BJ (cell line): Measurements from ENCODE around the gene FAM131B. TPM values are rescaled to one million over a fixed set of nuclear protein-coding genes. Genes with fewer than 3 reads are reported as not detected.

Experiments used
- CTCF ChIA-PET: fragments of 350-600 bp; formaldehyde crosslinking; extraction: SDS; loops from one replicate; lab custom pipeline; 2021; ENCODE audit warnings: antibody characterized with exemption, inconsistent platforms; lab: Yijun Ruan, JAX
- POLR2A ChIA-PET: fragments of 300-600 bp; sonication (Branson Sonifier 250); formaldehyde crosslinking; extraction: SDS; loops from one replicate; lab custom pipeline; 2021; ENCODE audit warnings: antibody characterized with exemption; lab: Charles Lee
- DNase-seq: peaks from one replicate; pipeline ENCODE4 v3.0.0-alpha.2; 2011; ENCODE audit warnings: low read depth
- H3K27me3 ChIP-seq: 2 replicates; pipeline ENCODE4 v1.6.0; 2011; ENCODE audit warnings: low read length; ENCODE audit not compliant: control insufficient read depth, insufficient read depth
- H3K36me3 ChIP-seq: 2 replicates; pipeline ENCODE4 v1.5.1; 2011; ENCODE audit warnings: low read length; ENCODE audit not compliant: control insufficient read depth, insufficient read depth
- H3K4me3 ChIP-seq: 2 replicates; pipeline ENCODE4 v1.5.1; 2011; ENCODE audit warnings: low read depth, mild to moderate bottlenecking, control low read depth, low read length
- polyA plus RNA-seq: library from polyadenylated mRNA; depleted of rRNA; stranded (reverse); fragments of >200 nt; gene quantifications from 2 replicates; pipeline ENCODE4 v1.2.3, GENCODE V29; 2011
- TF ChIP-seq, protein P1 (sequence below): IDR thresholded peaks from 2 replicates; pipeline ENCODE4 v1.5.1; 2011; ENCODE audit warnings: low read depth, mild to moderate bottlenecking, control low read depth, inconsistent platforms, low read length, moderate library complexity; ENCODE audit not compliant: insufficient read depth

The FAM131B gene
- polyA plus RNA-seq, 1 experiment = 2.9 TPM

DNA sequence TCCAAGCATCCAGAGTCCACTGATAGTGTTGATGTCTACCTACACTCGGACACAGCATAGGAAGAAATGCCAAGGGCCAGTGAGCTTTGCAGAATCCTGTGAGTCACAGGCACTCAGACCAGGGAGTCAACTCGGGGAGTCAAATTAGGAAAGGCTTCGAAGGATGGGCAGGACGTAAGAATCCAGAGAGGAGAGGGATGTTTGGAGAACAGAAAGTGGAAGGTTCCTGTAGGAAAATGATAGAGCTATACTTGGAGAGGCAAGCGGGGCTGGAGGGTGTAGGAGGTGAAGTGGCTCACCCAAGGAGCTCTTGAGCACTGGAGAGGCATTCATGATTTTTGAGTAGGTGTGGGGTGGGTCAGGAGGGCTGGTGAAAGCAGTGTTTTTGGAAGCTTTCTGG lies 21.6 kb upstream of the FAM131B start:
- TF ChIP-seq, protein P1, sequence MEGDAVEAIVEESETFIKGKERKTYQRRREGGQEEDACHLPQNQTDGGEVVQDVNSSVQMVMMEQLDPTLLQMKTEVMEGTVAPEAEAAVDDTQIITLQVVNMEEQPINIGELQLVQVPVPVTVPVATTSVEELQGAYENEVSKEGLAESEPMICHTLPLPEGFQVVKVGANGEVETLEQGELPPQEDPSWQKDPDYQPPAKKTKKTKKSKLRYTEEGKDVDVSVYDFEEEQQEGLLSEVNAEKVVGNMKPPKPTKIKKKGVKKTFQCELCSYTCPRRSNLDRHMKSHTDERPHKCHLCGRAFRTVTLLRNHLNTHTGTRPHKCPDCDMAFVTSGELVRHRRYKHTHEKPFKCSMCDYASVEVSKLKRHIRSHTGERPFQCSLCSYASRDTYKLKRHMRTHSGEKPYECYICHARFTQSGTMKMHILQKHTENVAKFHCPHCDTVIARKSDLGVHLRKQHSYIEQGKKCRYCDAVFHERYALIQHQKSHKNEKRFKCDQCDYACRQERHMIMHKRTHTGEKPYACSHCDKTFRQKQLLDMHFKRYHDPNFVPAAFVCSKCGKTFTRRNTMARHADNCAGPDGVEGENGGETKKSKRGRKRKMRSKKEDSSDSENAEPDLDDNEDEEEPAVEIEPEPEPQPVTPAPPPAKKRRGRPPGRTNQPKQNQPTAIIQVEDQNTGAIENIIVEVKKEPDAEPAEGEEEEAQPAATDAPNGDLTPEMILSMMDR = no peak
- DNase-seq = no peak
- Histone ChIP-seq H3K27me3 (no peaks in the 10 kb centered on the region), H3K36me3 (peaks cover 38% of the 10 kb centered on the region), H3K4me3 (peak overlapping the region; percentile 85)
- CTCF ChIA-PET = interaction anchor here (0.7 to 2.8 kb wide), 10 partner anchors 9 to 144 kb away, joined by 3 to 9 read pairs (median 4); partner anchors contain the start of gene EPHA1
- POLR2A ChIA-PET = no interaction called here

DNA sequence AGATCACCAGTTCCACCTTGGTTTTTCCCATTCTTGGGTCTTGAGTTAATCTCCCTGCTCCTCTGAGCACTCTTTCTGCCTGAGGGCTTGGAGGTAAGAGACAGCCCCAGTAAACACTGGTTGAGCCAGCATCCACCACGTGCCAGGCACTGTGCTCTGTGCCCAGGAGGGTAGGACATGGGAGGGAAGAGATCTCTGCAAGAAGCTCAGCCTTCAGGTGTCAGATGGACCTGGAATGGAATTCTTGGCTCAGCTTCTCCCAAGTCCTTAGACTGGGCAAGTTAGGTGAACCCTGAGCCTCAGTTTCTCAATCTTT lies 21.1 kb upstream of the FAM131B start:
- no peak for DNase-seq
- POLR2A ChIA-PET = no interaction called here
- peaks cover 32% of the 10 kb centered on the region for H3K36me3 ChIP-seq

DNA sequence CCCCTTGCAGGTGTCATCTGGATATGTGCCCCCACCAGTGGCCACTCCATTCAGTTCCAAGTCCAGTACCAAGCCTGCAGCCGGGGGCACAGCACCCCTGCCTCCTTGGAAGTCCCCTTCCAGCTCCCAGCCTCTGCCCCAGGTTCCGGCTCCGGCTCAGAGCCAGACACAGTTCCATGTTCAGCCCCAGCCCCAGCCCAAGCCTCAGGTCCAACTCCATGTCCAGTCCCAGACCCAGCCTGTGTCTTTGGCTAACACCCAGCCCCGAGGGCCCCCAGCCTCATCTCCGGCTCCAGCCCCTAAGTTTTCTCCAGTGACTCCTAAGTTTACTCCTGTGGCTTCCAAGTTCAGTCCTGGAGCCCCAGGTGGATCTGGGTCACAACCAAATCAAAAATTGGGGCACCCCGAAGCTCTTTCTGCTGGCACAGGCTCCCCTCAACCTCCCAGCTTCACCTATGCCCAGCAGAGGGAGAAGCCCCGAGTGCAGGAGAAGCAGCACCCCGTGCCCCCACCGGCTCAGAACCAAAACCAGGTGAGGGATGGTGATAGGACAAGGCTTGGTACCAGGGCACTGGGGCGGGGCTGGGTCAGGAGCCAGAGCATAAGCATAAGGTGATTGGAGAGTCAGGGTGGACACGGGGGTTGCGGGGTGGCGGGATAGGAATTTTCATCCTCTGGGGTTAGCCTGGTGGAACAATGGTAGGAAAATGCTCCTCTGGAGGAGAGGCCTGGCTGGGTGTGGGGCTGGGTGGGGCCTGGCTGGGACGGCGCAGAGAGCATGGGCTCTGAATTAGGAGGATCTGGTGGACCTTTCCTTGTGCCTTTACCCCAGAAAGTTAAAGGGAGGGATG lies 20.5 kb upstream of the FAM131B start:
- ChIA-PET CTCF (interaction anchor here (0.9 to 2.8 kb wide), 3 partner anchors 13 to 143 kb away, joined by 3 to 9 read pairs (median 7); no protein-coding TSS in a partner anchor), POLR2A (no interaction called here)
- TF ChIP-seq, protein P1 = no peak
- no peak for DNase-seq
- no peaks in the 10 kb centered on the region for H3K27me3 ChIP-seq
- peak overlapping the region; percentile 85 for H3K4me3 ChIP-seq
- H3K36me3 ChIP-seq = peaks cover 27% of the 10 kb centered on the region

More for the DNA sequence above, 21.1 kb upstream of the FAM131B start:
- H3K27me3 ChIP-seq = no peaks in the 10 kb centered on the region
- TF ChIP-seq, protein P1 = no peak
- H3K4me3 ChIP-seq = peak overlapping the region; percentile 85
- CTCF ChIA-PET = interaction anchor here (0.7 to 2.8 kb wide), 8 partner anchors 9 to 143 kb away, joined by 3 to 9 read pairs (median 4); partner anchors contain the start of gene EPHA1

DNA sequence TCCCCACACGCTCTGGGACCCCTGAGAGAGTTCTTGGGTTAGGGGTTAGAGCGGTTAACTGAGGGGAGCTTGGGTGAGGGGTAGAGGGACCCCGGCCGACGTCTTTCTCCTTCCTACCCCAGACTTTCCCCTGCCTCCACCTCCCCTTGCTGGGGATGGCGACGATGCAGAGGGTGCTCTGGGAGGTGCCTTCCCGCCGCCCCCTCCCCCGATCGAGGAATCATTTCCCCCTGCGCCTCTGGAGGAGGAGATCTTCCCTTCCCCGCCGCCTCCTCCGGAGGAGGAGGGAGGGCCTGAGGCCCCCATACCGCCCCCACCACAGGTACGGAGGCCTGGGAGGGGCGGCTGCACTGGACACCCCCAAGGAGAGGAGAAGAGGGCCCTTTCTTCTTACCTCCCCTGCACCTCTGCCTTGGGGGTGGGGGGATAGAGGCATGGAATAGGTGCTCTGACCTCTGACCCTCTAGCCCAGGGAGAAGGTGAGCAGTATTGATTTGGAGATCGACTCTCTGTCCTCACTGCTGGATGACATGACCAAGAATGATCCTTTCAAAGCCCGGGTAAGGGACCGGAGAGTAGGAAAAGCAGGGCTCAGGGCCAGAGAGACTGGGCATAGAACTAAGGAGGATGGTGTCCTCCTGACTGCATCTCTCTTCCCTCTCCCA lies 19.7 kb upstream of the FAM131B start:
- Histone ChIP-seq H3K4me3 (peak overlapping the region; percentile 85), H3K36me3 (peaks cover 21% of the 10 kb centered on the region), H3K27me3 (no peaks in the 10 kb centered on the region)
- ChIA-PET POLR2A (no interaction called here), CTCF (interaction anchor here (0.9 to 3.4 kb wide), 5 partner anchors 8 to 143 kb away, joined by 3 to 22 read pairs (median 4); no protein-coding TSS in a partner anchor)
- DNase-seq = no peak
- TF ChIP-seq, protein P1 = no peak
